HG03558 (cell line): ENCODE measurements around the gene TOR2A.

Experiments
- ATAC-seq: cut with Tn5 transposase; IDR thresholded peaks from one replicate; pipeline ENCODE4 v1.9.1; 2021; ENCODE audit warnings: moderate number of reproducible peaks; ENCODE audit not compliant: unreplicated experiment; ENCODE audit errors: extremely low read depth

TOR2A gene

DNA sequence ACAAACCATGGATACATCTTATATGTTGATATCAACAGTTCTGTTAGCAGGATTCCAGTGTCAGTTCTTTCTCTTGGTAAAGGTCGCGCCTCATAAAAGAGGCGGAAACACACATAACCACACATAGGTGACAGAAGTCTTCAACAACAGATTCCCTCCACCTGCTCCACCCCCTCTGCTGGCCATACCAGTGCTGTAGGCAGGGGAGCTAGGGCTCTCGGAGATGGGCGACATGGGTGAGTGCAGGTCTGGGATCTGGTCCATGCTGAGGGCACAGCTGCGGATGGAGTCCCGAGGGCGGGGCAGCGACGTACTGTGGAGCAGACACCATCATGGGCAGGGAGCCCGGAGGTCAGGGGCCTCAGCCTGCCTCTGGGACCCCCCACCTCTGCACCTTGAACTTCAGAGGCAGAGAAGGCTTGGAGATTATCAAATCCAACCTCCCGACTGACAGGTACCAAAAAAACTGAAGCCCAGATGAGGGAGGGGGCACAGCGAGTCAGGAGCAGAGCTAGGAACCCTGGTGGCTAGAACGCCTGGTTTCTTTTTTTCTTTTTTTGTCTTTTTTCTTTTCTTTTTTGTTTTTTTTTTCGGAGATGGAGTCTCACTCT is 12.0 kb upstream of the TOR2A start:
- ATAC-seq: no peak

- no peak for ATAC-seq
Measured at GRCh38 chr9:127744398-127745110, 9.5 kb upstream of the TOR2A start.

DNA sequence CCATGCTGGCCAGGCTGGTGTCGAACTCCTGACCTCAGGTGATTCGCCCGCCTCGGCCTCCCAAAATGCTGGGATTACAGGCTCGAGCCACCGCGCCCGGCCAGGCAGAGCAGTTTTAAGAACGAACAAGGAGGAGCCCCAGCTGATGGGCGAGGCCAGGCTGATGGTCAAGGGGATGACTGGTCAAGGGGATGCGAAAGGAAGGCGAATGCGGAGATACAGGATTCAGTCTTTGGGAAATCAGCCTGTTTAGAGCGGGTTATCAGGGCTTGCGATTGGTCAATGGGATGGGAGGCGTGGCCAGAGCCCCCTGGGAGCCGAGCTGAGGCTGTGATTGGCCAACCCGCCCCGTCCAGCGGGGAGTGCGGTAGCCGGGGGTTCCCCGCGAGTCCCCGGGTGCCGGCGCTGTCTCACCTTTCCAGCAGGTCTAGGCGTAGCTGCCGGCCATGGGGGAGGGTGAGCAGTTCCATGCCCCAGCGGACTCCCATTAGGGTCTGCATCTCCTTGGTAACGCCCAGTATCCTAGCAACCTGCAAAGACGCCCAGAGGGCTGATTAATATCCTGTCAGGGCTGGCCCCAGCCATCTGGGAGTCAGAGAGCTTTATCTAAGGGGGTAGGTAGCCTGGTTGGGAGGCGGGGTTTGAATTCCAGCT is 7.5 kb upstream of the TOR2A start:
- no peak for ATAC-seq

GRCh38 chr9:127741831-127742434 is 6.8 kb upstream of the TOR2A start:
- ATAC-seq: no peak

DNA sequence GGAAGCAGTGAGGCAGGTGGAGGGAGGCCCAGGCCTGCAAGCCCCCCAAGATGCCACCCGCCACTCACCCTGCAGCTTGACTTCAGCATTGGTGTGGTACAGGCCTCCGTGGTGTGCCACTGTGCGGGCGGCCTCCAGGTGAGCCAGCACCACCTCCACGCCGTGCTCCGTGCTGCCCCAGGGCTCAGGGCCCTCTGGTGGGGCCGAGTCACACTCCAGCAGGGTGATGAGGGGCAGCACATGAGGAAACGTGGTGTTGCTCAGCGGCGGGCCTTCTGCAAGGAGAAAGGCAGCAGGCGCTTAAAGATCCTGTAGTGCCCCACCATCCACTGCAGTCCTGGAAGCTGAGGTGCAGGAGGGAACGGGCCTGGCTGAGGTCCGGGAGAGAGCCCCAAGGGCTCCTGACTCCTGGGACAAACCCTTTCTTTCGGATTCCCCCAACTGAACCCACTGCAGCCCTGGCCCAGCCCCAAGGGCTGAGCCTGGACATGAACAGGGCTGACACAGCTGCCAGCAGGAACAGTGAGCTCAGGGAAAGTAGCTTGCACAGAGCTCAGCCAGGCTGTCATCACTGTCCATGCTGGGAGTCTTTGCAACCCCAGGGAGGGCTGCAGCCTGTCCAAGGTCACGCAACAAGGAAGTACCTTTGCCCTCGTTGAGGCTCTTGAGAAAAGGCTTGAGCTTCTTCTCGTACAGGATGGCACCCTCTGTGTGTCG is 4.7 kb upstream of the TOR2A start:
- ATAC-seq: no peak

DNA sequence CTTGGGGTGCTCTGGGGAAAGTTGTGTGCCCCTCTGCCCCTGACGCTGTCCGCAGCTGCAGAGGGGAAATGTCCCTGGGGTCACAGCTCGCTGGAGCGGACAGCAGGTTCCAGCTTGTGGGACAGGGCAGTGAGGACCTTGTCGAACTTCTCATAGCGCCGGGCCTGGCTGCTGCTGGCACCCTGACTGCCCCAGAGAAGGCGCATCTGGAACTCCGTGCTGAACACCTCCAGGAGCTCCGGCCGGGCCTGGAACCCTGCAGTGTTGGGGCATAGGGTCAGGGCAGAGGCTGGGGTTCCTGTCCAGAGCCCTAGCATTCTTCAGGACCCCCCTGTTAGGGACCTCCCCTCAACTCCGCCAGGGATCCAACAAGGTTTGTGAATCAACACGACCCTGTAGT is 3.6 kb upstream of the TOR2A start:
- no peak for ATAC-seq

DNA sequence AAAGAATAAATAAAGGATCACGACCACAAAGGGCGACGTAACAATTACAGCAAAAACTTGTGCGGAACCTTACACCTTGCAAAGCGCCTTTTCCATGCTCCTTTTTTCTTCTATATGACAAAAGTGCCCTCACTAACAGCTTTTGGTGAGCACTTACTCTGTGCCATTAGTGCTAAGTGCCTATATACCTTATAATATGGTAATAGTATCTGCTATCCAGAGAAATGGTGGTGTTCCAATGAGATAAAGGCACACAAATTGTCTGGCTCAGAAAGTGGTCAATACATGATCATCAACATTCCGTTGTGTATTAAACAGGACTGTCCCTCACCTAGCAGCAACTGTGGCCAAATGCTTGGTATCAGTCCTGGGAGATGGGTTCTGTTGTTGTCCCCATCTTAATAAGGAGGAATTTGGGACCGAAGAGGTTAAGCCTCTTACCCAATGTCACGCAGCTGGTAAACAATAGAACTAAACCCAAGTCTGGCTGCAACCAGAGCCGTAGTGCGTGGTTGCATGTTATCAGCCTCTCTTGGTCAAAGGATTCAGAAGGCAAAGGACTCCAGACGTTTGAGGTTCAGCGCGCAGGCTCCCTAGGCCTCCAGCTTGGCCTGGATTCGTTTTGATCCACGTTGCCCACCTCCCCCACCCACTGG is 564 bp upstream of the TOR2A start:
- ATAC-seq: no peak

DNA sequence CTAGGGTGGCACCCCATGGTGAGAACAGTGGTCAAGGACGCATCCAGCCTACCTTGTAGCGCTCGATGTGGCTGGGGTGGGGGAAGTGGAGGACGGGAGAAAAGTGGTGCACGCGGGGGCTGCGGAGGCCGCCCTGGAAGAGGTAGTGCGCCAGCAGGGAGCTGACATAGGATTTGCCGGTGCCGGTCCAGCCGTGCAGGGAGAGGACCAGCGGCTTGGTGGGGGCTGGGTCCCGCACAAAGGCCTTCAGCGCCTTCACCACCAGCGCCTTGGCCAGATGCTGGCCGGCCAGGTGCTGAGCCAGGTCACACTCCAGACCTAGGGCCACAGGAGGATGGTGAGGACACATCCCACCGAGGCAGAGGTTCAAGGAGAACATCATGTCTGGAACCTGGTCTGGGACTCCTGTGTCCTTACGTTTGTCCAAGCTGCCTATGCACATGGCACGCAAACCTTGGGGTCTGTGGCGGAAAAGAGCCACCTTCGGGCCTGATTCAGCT is 797 bp downstream of the TOR2A start:
- no peak for ATAC-seq

- ATAC-seq: no peak
Measured at GRCh38 chr9:127733614-127734013, 1.5 kb downstream of the TOR2A start.

DNA sequence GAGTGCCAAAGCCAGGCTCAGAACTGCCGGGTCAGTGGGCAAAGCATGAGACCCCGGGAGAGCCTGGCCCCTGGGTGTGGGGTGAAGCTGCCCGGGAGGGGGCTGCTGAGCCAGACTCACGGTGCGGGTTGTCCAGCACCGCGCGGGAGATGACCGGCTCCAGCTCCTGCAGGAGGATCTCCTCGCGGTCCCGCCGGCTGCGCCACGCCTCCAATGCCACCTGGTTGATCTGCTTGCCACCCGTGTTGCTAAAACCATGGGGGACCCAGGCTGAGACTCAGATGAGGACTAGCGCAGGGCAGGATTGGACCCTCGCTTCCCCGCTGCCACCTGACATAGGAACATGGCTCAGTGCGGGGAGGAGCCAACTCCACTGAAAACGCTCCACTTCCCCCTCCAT is 2.6 kb downstream of the TOR2A start:
- no peak for ATAC-seq

DNA sequence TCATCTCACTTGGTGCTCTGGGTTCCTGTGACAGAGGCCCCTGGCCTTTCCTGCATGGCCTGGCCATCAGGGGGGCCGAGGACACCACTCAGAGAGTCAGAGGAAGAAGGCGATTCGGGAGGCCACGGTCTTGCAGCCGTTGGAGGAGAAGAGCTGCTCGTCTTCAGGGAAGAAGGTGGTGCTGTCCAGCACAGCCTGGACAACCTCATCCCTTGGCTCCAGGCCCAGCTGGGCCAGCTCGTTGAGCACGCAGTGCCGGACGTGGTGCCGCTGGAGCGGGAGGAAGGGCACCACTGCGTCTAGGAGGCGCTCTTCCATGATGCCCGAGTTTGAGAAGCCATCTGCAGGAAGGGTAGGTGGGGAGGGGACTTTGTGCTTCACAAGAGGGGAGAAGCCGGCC is 3.2 kb downstream of the TOR2A start:
- no peak for ATAC-seq

GRCh38 chr9:127730799-127731410 is 4.2 kb downstream of the TOR2A start:
- no peak for ATAC-seq

DNA sequence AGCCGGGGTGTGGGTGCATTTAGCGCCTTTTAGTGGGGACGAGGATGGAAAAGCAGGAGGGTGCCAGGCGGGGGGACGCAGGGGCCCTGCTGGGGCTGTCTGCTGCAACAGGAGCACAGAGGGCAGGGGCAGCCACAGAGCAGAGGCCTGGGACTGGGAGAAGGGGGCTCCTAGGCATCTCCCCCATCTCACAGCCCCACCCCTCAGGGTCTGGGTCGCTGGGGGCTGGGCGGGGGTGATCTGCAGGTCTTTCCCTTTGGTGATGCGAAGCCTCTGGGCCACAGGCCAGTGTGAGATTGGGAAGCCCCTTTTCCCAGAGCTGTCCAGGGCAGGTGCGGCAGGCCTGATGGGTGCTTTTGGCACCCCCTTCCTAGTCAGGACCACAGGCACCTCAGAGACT is 4.8 kb downstream of the TOR2A start:
- ATAC-seq: no peak

DNA sequence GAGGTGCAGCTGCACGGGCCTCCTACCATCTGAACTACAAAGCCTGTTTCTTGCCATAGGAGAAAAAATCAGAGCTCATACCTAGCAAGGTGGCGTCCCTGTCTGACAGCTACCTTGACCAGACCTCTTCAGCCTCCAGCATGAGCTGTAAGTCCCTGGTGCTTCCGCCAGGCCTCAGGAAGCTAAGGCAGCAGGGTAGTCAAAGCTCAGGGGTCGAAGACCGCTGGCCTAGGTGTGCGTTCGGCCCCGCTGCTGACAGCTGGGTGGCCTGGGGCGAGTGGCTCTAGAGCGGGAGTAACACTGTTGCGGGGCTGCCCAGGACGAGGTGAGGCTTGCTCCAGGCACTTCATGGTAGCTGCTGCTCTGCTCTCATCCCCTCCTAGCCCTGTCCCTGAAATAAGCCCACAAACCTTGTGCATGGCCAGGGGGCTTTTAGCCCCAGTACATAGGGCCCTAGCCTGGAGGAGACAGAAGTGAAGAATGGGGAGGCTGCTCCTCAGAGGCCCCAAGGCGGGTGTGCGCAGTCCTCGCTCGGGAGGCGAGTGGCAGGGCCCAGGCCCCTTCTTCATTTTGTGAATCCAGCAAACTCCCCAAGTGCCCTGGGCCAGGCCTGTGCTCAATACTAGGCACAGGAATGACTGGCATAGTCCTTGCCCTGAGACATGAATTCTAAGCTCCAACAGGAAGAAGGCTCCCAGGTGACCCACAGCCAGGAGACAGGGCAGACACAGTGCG is 5.4 kb downstream of the TOR2A start:
- no peak for ATAC-seq

GRCh38 chr9:127728808-127729207 is 6.3 kb downstream of the TOR2A start:
- ATAC-seq: no peak

DNA sequence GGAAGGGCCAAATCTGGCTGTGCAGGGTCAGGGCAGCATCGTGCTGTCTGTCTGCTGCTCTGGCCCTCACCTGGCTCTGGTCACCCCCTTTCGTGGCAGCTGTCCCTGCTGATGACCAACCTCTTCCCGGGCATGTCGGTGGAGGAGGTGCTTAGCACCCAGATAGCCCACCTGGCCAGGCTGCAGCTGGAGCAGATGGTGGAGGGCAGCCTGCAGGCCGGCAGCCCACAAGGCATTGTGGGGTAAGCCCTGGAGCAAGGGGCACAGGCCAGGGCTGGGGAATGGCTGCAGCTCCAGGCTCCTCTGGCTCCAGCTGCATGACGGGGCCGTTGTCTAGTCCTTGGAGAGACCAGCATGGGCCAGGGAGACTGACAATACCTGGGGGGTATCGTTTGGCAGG is 8.2 kb downstream of the TOR2A start:
- no peak for ATAC-seq

- no peak for ATAC-seq
Measured at GRCh38 chr9:127724012-127724411, 11.1 kb downstream of the TOR2A start.

- no peak for ATAC-seq
Measured at GRCh38 chr9:127723444-127723843, 11.7 kb downstream of the TOR2A start.

DNA sequence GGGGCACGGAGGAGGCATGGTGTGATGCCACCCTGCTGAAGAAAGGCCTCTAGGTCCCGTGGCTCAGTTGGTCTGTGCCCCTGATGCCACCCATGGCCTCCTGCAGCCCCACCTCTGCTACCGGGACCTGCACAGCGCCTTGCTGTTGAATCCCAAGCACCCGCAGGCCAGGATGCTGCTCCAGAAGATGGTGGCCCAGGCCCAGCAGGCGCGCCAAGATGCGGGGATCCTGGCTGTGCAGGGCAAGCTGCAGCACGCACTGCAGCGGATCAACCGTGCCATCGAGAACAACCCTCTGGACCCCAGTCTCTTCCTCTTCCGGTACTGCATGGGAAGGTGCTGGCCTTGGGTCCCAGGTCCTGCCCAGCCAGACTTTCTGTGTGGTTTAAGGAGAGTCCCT is 12.1 kb downstream of the TOR2A start:
- no peak for ATAC-seq
